ENCODE data around the gene G3BP2.

Gene G3BP2

DNA sequence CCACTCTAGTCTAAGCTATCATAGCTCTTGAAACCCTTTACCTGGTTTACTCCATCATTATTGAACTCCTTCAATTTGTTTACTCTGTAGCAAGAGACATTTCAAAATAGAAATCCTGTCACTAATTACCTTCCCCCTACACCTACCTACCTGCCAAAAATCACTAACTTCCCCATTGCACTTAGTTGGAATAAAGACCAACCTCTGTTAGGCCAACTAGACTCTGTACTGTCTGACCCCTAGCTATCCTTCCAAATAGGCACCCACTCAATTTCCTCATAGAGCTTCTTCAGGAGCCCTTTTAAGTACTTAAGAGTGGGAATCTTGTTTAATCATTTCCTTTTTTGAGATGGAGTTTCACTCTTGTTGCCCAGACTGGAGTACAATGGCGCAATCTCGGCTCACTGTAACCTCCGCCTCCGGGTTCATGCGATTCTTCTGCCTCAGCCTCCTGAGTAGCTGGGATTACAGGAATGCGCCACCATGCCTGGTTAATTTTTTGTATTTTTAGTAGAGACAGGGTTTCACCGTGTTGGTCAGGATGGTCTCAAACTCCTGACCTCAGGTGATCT, 34.0 kb downstream of the G3BP2 start:
- no peak for DNase-seq (ENCODE audit: low read depth in 2 of 2)

DNA sequence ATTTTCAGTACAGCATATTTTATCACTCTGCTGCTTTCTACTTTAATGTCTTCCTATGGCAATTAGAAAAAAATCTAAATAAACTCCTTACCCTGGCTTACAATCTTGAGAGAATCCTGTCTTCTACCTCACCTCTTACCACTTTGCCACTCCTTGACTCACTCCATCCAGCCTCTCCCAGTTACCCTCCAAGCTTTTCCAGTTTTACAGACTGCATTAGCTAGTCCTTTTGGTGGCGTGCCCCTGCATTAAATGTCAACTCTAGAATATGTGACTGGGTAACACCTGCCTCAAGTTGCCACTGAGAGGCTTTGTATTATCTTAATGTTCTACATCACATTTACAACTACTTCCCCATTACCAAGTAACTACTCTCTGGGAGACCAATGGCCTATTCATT, 35.4 kb downstream of the G3BP2 start:
- DNase-seq (ENCODE audit: low read depth in 2 of 2) = no peak

DNA sequence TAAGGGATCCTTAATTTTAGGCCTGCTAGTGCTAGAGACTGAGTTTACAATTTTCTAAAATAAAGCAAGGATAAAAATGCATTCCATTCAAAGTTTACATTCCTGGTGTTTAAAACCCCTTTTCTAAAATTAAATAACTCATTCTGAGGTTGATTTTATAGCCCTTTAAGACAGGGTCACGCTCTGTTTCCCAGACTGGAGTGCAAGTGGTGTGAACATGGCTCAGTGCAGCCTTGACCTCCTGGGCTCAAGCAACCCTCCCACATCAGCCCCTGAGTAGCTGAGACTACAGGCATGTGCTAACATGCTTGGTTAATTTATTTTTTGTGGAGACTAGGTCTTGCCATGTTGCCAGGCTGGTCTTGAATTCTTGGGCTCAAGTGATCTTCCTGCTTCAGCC, 36.0 kb downstream of the G3BP2 start:
- no peak for DNase-seq (ENCODE audit: low read depth in 2 of 2)

DNA sequence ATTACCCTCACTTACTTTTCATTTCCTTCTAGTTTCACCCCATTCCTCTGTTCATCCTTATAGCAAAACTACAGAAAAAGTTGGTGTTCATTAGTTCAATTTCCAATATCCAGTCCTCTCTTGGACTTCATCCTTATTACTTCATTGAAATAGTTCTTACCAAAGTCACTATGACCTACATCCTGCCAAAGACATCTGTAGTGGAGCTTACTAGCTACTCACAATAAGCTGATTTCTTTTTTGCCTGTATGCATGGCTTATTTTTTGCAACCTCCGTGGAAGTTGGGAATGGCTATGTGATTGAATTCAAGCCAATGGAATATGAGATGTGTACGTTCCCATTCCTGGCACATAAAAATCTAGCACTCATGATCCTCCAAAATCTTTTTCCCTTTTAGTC, 38.3 kb downstream of the G3BP2 start:
- no peak for DNase-seq (ENCODE audit: low read depth in 2 of 2)

DNA sequence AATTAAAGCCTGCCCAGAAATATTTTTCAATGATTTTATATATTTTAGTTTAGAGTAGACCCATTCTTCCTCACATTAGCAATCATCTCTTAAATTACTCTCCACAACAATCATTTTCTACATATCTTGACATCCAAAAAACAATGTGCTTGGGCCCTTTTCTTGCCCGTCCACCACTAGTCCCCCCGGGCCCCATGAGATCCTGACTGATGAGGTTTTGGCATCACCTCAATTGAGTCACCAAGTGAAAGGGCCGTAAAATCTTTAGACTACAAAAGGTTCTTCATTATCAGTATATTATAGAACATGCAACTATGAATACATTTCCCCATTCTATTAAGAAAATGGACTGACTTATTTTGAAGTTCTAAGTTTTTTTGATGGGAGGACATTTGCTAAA, 38.9 kb downstream of the G3BP2 start:
- DNase-seq (ENCODE audit: low read depth in 2 of 2) = no peak

DNA sequence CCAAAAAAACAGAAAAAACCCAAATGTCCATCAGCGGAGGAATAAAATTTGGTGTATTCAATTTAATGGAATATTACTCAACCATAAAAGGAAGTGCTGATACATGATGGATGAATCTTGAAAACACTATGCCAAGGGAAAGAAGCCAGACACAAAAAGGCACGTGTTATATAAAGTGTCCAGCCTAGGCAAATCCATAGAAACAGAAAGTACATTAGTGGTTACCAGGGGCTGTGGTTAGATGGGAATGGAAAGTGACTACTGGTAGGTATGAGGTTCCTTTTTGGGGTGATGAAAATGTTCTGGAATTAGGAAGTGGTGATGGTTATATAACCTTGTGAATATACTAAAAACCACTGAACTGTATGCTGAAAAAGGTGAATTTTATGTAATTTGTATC, 39.4 kb downstream of the G3BP2 start:
- DNase-seq (ENCODE audit: low read depth in 2 of 2) = no peak

DNA sequence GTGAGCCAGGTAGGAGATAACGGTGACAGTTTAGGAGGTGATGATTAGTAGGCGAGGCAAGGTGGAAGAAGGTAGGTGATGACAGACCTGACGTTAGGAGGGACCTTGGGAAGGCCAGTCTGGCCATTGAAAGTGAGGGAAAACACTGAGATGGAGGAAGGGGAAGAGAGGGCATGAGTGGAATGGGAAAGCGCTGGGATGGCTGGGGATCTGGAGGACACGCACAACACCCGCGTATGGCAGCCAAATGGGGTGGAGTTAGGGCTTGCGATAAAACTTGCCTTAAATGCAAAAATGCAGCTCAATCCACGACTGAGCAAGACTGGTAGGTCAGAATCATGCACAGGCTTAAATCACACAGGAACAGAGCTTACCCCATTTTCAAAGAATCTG, 42.3 kb downstream of the G3BP2 start:
- no peak for DNase-seq (ENCODE audit: low read depth in 2 of 2)

DNA sequence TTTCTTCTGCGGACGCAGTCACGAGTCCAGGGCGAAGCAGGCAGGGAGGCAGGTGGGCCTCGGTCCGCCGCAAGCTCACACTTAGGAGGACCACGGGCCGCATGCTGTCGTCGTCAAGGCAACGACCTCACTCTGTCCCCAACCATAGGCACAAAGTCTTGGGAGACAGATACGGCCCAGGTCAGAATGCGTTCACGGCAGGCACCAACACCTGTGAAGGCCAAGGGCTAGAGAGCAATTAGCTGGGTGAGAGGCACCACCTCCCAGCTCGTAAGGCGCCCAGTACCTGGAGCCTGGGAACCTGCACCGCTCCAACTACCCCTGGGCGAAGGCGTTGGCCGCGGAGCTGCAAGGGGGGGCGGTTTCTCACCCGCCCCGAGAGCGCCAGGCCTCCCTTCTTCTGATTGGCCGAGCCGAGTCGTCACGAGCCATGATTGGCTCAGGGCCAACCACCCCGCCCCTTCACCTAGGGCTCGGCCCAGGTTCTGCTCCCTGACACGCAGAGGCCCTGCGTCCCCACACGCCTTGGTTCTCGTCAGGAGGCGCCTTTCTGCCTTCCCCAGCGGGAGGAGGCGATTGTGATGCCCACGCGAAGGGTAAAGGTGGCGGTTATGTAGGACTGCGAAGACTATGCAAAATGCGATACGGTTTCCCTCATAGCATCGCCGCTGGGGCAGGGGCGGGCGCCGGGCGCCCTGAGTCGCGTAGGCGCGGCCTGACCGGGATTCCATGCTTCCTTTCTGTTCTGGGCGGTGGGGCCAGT, 42.9 kb downstream of the G3BP2 start, which contains the start of gene CDKL2:
Gene CDKL2 (minus strand): TSS at position 355 of the 763 bp plus-strand sequence. CDS start 4,540 bp downstream, outside the sequence.
- peak; percentile 77 to 92 for DNase-seq (ENCODE audit: low read depth in 2 of 2)

DNA sequence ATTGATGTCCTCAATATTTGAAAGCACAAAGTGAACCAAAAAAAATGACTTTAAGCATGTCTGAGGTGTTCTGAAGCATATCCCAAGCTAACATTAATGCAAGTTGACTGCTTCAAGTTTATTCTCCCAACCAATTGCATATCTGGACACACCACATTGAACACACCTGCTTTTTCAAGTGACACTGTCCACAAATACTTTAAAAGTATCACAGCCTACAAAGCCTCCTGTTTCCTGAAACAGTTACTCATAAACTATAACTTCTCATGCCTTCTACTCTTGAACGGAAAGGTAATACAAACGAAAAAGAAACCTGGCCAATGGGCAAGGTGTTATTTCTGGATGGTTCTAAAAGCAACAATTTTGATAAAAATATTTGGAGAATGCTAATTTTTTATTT, 44.0 kb downstream of the G3BP2 start:
- DNase-seq (ENCODE audit: low read depth in 2 of 2) = no peak

DNA sequence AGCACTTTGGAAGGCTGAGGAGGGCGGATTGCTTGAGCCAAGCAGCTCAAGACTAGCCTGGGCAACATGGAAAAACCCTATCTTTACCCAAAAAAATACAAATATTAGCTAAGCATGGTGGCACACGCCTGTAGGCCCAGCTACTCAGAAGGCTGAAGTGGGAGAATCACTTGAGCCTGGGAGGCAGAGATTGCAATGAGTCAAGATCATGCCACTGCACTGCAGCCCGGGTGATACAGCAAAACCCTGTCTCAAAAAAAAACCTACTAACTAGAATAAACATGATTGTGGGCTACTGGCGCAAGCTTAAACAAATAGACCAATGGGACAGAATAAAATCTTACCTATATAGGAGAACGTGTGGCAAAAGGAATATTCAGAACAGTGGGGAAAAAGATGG, 50.2 kb downstream of the G3BP2 start:
- no peak for DNase-seq (ENCODE audit: low read depth in 2 of 2)

DNA sequence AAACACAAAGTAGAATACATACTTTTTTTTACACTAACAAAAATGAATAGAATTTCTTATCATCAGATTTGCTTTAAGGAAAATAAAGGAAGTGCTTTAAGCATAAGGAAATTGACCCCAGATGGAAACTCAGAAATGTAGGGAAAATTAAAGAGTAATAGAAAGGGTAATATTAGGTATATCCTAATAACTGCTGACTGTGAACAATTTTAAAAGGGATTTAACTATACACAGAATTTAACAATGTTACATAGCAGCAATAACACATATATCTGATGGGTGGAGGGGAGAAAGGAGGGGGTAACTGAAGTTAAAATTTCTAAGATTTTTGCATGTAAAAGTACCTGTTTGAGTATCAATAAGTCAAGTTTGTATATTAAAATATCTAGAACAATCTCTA, 51.5 kb downstream of the G3BP2 start:
- no peak for DNase-seq (ENCODE audit: low read depth in 2 of 2)

DNA sequence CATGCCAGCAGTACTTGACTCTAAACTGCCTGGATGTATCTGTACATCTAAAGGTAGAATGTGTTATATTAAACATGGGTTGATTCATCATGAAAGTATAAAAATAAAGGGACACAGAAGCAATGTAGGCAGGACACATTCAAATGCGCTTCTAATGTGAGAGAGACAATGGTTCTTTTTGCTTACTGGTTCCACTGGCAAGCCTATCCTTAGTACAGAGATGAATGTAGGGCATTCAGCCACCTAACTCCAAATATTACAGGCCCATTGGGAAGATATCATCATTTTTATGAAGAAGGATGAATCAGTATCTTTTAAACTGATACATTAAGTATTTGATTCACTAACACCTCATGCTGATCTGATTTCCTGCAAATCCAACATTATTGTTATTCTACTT, 60.9 kb downstream of the G3BP2 start:
- no peak for DNase-seq (ENCODE audit: low read depth in 2 of 2)

DNA sequence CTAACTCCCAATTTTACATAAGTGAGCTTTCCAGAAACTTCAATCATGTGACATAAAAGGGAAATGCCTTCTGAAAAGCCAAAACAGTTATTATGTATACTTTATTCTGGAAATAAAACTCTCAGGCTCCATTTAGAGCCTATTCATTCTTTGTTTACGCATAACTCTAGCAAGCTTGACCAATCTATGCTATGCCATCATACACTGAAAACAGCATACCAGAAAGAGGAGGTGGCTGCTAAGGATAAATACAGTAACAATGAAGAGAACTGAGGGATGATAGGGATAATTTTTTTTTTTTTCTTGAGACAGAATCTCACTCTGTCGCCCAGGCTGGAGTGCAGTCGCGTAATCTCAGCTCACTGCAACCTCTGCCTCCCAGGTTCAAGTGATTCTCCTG, 67.3 kb downstream of the G3BP2 start:
- no peak for DNase-seq (ENCODE audit: low read depth in 2 of 2)

DNA sequence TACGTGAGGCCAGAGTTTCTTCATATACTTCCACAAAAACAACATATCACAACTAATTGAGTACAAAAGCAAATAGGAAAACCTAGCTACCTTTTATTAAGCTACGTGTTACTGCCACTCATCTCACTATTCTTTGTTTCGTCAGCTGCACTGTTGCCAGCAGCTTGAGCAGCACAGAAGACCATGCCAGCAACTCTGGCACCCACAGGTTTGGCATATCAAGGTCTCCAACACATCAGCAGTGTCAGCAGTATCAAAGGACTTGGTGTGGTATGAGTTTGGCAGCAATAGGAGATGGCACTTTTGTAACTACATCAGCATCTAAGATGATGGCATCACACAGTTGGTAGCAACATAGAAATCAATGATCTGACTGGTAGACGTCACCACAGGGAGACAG, 73.6 kb downstream of the G3BP2 start:
- DNase-seq (ENCODE audit: low read depth in 2 of 2) = no peak

DNA sequence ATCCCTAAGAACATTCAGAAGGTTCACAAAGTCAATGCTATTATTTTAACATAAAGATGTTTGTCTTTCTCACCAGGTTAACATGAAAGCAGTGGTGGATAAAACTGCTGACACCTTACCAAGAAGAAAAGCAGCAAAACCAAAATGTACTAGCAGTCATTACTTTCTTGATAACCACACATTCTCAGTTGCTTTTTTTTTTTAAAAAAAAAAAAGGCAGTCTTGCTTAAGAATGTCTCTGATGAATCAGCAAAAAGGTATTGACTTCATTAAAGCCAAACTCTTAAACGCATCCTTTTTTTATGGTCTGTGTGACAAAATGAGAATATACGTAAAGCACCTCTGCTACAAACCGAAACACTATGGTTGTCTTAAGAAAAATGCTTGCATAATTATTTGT, 74.8 kb downstream of the G3BP2 start:
- no peak for DNase-seq (ENCODE audit: low read depth in 2 of 2)

DNA sequence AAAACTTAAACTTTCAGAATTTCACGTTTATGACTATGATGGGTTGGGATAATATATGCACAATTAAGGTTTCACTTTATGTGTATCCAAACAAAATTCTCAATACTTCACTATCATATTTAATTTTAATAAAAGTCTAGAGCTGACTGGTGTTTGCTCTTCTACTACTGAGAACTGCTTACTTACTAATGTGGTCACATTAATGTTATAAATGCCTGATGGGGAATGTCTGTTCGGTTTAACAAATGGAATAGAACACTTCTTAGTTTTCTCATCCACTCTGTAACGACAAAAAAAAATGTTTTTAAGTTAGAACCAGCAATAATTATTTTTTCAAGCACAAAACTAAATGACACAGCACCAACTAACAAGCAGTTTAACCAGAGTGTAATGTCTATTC, 77.2 kb downstream of the G3BP2 start:
- DNase-seq (ENCODE audit: low read depth in 2 of 2) = no peak

DNA sequence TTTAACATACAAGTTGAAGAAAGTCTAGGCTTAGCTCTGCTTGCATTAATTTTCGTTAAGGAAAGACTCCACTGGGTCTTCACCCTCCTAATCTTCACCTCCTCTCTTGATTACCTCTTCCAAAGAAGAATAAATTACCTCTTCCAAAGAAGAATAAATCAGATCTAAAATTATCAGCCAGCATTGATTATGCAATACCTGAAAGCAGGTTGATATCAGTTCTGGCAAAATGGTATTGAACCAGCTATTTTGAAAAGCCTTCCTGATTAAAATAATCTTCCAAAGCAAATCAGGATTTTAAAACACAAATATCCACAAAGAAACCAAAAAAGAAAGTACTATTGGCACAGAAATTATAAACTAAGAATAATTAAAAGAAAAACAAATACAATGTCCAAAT, 79.8 kb downstream of the G3BP2 start:
- DNase-seq (ENCODE audit: low read depth in 2 of 2) = no peak
